Liver (tissue), 3 donors: Measurements from ENCODE around the gene ANKRD13A.

Experiments
- NR2F2 ChIP-seq: IDR thresholded peaks from 2 replicates; pipeline ENCODE4 v1.6.1; 2016; ENCODE audit warnings: antibody characterized with exemption
- TF ChIP-seq, protein P1 (sequence below): fragments of 150-350 bp; IDR thresholded peaks from 2 replicates; pipeline ENCODE4 v1.5.1; 2017; ENCODE audit warnings: improper control_type of control experiment, low read depth, low read length; ENCODE audit not compliant: missing input control
- donor health status: healthy.
- donor health status: healthy.

- TF ChIP-seq NR2F2, result no peak
- TF ChIP-seq, protein P1, sequence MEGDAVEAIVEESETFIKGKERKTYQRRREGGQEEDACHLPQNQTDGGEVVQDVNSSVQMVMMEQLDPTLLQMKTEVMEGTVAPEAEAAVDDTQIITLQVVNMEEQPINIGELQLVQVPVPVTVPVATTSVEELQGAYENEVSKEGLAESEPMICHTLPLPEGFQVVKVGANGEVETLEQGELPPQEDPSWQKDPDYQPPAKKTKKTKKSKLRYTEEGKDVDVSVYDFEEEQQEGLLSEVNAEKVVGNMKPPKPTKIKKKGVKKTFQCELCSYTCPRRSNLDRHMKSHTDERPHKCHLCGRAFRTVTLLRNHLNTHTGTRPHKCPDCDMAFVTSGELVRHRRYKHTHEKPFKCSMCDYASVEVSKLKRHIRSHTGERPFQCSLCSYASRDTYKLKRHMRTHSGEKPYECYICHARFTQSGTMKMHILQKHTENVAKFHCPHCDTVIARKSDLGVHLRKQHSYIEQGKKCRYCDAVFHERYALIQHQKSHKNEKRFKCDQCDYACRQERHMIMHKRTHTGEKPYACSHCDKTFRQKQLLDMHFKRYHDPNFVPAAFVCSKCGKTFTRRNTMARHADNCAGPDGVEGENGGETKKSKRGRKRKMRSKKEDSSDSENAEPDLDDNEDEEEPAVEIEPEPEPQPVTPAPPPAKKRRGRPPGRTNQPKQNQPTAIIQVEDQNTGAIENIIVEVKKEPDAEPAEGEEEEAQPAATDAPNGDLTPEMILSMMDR, result no peak
Observed at GRCh38 chr12:110058875-110059615, 59.8 kb downstream of the ANKRD13A start.
